ENCODE data around the gene RFTN1.

The RFTN1 gene

GRCh38 chr3:16318176-16318575, 195.3 kb downstream of the RFTN1 start:
- POLR2A ChIA-PET, result no interaction called here
- DNase-seq (ENCODE audit: low read depth, low spot score), result peak; percentile 37
- TF ChIP-seq CTCF (IDR thresholded peaks at IDR 0.05; ENCODE audit: insufficient read depth, low read length, missing control alignments), result no peak

GRCh38 chr3:16317561-16317945, 195.9 kb downstream of the RFTN1 start:
- ChIA-PET CTCF (interaction anchor here (1.2 to 2.3 kb wide), 3 partner anchors 10 to 201 kb away, joined by 4 to 8 read pairs (median 5); no protein-coding TSS in a partner anchor), POLR2A (no interaction called here)
- DNase-seq (ENCODE audit: low read depth, low spot score), result no peak
- TF ChIP-seq CTCF (IDR thresholded peaks at IDR 0.05; ENCODE audit: insufficient read depth, low read length, missing control alignments), result no peak
- H3K4me3 ChIP-seq (ENCODE audit: low read depth, low read length), result no peak overlapping the region

More at GRCh38 chr3:16318176-16318575, 195.3 kb downstream of the RFTN1 start:
- no peak overlapping the region for H3K4me3 ChIP-seq (ENCODE audit: low read depth, low read length)
- CTCF ChIA-PET, result interaction anchor here (1.2 to 2.3 kb wide), 2 partner anchors 11 to 201 kb away, joined by 4 to 5 read pairs; no protein-coding TSS in a partner anchor

- CTCF ChIA-PET, result interaction anchor here (1.0 to 2.2 kb wide), 3 partner anchors 12 to 234 kb away, joined by 3 to 8 read pairs (median 4); no protein-coding TSS in a partner anchor
- no peak for DNase-seq (ENCODE audit: low read depth, low spot score)
- H3K4me3 ChIP-seq (ENCODE audit: low read depth, low read length), result no peak overlapping the region
- no peak for TF ChIP-seq CTCF (IDR thresholded peaks at IDR 0.05; ENCODE audit: insufficient read depth, low read length, missing control alignments)
- POLR2A ChIA-PET, result no interaction called here
These were observed 196.5 kb downstream of the RFTN1 start for GRCh38 chr3:16316847-16317560.

GRCh38 chr3:16316396-16316795, 197.1 kb downstream of the RFTN1 start:
- ChIA-PET POLR2A (no interaction called here), CTCF (interaction anchor here (1.0 to 2.2 kb wide), 3 partner anchors 11 to 235 kb away, joined by 3 to 8 read pairs (median 4); no protein-coding TSS in a partner anchor)
- no peak overlapping the region for H3K4me3 ChIP-seq (ENCODE audit: low read depth, low read length)
- no peak for TF ChIP-seq CTCF (IDR thresholded peaks at IDR 0.05; ENCODE audit: insufficient read depth, low read length, missing control alignments)
- DNase-seq (ENCODE audit: low read depth, low spot score), result no peak

GRCh38 chr3:16315623-16316022, 197.9 kb downstream of the RFTN1 start:
- TF ChIP-seq CTCF (IDR thresholded peaks at IDR 0.05; ENCODE audit: insufficient read depth, low read length, missing control alignments), result no peak
- no peak overlapping the region for H3K4me3 ChIP-seq (ENCODE audit: low read depth, low read length)
- no peak for DNase-seq (ENCODE audit: low read depth, low spot score)
- ChIA-PET POLR2A (no interaction called here), CTCF (interaction anchor here (2.2 to 2.9 kb wide), 2 partner anchors 9 to 10 kb away, joined by 8 to 11 read pairs; no protein-coding TSS in a partner anchor)

DNA sequence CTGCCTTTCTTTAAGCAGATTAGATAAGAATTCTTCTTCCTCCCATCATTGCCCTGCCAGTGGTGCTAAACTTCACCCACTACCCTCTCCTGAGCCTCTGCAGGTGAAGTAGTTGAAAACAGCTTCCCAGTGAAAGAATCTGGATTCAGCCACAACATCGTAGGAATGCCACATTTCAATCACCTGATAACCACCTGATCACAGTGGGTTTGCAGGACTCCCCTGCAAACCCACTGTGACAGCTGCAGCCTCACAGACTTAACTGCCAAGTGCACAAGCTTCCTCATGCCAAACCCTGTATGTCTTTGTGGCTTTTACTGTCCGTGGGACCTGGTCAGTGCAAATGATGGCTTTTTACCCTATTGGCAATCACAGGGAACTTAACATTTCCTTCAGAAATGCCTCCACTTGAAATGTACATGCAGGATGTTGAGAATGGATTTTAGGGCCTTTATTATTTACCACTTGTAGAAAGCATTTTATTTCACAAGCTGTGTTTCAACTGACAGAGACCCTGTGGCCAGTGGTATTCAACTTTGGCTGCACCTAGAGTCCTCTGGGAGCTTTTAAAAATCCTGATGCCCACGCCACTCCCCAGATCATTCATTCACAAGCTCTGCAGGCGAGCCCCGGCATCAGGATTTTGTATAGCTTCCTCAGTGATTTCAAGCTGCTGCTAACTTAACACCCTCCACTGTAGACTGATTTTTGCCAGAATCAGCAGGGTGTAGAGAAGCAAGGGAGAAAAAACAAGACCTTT, 199.4 kb downstream of the RFTN1 start:
- no peak for TF ChIP-seq CTCF (IDR thresholded peaks at IDR 0.05; ENCODE audit: insufficient read depth, low read length, missing control alignments)
- ChIA-PET CTCF (interaction anchor here (1.3 to 2.9 kb wide), 5 partner anchors 10 to 203 kb away, joined by 3 to 11 read pairs (median 7); no protein-coding TSS in a partner anchor), POLR2A (no interaction called here)
- no peak for DNase-seq (ENCODE audit: low read depth, low spot score)
- no peak overlapping the region for H3K4me3 ChIP-seq (ENCODE audit: low read depth, low read length)

Measured in AG04449 (cell line).